Mucosa of descending colon (tissue), 3 donors: Measurements from ENCODE around the gene NPIPB12. TPM values are rescaled to one million over a fixed set of nuclear protein-coding genes. Genes with fewer than 3 reads are reported as not detected.
"Not testable (repeated sequence)": the region's sequence is repeated elsewhere in the genome, so short reads cannot be mapped to it uniquely, and the experiment has no call there.

ENCODE experiments used
- ATAC-seq: fragments of 200-7000 bp; cut with Tn5 transposase; one replicate; pipeline ENCODE4 v1.9.1; 2020; ENCODE audit warnings: mild to moderate bottlenecking, moderate library complexity
- DNase-seq, 3 donors: peaks; one replicate each; pipeline ENCODE4 v3.0.0-alpha.2; 2020
- H3K36me3 ChIP-seq: fragments of 200-600 bp; one replicate; pipeline ENCODE4 v1.8.0; 2021; ENCODE audit warnings: low read depth, mild to moderate bottlenecking
- H3K4me1 ChIP-seq: fragments of 200-600 bp; one replicate; pipeline ENCODE4 v1.8.0; 2021; ENCODE audit warnings: low read depth, mild to moderate bottlenecking
- H3K4me3 ChIP-seq: fragments of 200-600 bp; one replicate; pipeline ENCODE4 v1.8.0; 2021; ENCODE audit warnings: mild to moderate bottlenecking
- H3K9me3 ChIP-seq: fragments of 200-600 bp; one replicate; pipeline ENCODE4 v1.8.0; 2021; ENCODE audit warnings: mild to moderate bottlenecking
- intact Hi-C, 2 donors: fragments of 100-400 bp; cut with DNase I in 1 of 2; cut with micrococcal nuclease in 1 of 2; formaldehyde crosslinking; loops; one replicate each; pipeline versions ENCODE4 v1.11.0 to v1.11.1; 2022; cut with DNase I, micrococcal nuclease
- long read RNA-seq, 2 donors: library from polyadenylated mRNA; unstranded; transcript quantifications; one replicate each; pipeline ENCODE4 v2.0.0, GENCODE V29; 2019 to 2021
- total RNA-seq, 3 donors: library from RNA; stranded (reverse); fragmentation: NEBNext Ultra II Directional in 2 of 3; extraction: Animal tissue kit (Norgen Biotek cat#: 25700) in 2 of 3; gene quantifications; one replicate each; pipeline versions ENCODE4 v1.2.1 to v1.2.4, GENCODE V29; 2021 to 2023
- donor health status: DM: no; HTN: no; CAD: no; lungs with moderate emphysema.
- donor health status: DM: no; HTN: no; CAD: no.
- donor health status: DM: no; HTN: yes; CAD: no.

NPIPB12 gene
- total RNA-seq: 100 to 1,000 TPM in 2 of 3 donors, 10 to 100 TPM in 1; 56.8 to 107 (median 103) TPM
- long read RNA-seq, donor 1, partial matches to known transcripts: 0 of 1 reads
- long read RNA-seq, donor 1, other reads (novel, unspliced or antisense): 1 of 1 reads
- long read RNA-seq, donor 2: 0 reads

GRCh38 chr16:29506308-29506707 is at the start of gene NPIPB12:
Gene NPIPB12, minus strand, starts transcription at chr16:29506408.
- H3K4me1 ChIP-seq, H3K4me3 ChIP-seq, intact Hi-C loops, ATAC-seq, H3K36me3 ChIP-seq, DNase-seq, H3K9me3 ChIP-seq: not testable (repeated sequence)

DNA sequence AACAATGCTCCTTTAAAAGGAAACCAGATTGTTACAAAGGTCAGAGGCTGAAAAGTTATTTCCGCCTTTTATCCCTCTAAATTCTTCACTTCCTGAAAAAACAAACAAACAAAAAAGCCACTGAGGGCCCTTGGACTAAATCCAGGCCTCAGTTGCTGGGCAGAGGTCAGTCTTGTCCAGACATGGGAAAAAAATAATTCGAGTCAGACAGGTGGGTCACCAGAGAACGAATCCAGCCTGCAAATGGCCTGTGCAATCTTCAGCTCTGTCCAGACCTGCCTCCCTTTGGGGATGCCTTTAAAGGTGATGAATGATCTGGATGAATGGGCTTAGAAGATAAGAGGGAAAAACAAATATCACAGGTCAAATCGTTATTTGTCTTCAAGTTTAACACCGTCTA is 15.3 kb upstream of the NPIPB12 start:
- H3K9me3 ChIP-seq, intact Hi-C loops, DNase-seq, ATAC-seq, H3K36me3 ChIP-seq, H3K4me1 ChIP-seq, H3K4me3 ChIP-seq: not testable (repeated sequence)

- intact Hi-C loops, ATAC-seq, H3K4me1 ChIP-seq, H3K4me3 ChIP-seq, H3K9me3 ChIP-seq, H3K36me3 ChIP-seq: not testable (repeated sequence)
- DNase-seq: peak in 2 of 3 donors; percentile 24 to 55
Observed at GRCh38 chr16:29482276-29482675, 23.9 kb downstream of the NPIPB12 start.

DNA sequence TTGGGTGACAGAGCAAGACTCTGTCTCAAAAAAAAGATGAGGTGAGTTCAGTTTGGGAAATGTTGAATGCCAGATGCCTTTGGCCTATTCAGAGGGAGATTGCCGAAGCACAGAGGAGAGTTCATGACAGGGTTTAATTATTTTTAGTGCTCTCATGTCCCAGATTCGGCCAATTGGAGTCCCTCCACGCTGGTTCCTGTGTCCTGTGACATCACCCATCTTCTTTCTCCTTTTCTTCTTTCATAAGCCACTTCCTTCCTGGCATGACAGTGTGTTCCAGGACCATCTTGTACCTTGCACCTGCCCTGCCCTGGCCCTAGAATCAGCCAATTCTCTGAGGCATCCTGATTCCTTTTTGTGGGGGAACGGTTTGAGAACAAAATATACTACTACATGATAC is 34.1 kb downstream of the NPIPB12 start:
- peak; percentile 27 for ATAC-seq
- DNase-seq, intact Hi-C loops, H3K4me3 ChIP-seq, H3K4me1 ChIP-seq, H3K36me3 ChIP-seq, H3K9me3 ChIP-seq: not testable (repeated sequence)

DNA sequence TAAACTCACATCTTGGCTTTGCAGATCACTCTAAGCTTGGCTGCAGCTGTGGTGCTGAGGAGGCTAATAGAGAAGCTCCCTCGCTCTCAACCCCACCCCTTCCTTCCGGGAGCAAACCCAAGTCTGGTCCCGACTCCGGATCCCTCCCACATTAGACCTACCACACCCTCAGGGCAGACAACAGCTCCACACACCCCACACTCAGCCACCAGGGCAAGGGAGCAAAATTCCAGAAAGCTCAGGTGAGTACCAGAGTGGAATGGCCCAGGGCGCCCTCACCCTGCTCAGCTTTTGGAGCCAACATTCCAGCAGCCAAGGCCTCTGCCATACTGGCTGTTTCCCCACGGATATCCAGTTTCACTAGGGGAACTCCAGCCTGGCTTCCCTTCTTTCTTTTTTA is 36.5 kb downstream of the NPIPB12 start:
- H3K36me3 ChIP-seq, H3K9me3 ChIP-seq, intact Hi-C loops, H3K4me3 ChIP-seq, H3K4me1 ChIP-seq: not testable (repeated sequence)
- ATAC-seq: peak; percentile 77
- DNase-seq: peak; percentile 68 to 83 (median 80)

DNA sequence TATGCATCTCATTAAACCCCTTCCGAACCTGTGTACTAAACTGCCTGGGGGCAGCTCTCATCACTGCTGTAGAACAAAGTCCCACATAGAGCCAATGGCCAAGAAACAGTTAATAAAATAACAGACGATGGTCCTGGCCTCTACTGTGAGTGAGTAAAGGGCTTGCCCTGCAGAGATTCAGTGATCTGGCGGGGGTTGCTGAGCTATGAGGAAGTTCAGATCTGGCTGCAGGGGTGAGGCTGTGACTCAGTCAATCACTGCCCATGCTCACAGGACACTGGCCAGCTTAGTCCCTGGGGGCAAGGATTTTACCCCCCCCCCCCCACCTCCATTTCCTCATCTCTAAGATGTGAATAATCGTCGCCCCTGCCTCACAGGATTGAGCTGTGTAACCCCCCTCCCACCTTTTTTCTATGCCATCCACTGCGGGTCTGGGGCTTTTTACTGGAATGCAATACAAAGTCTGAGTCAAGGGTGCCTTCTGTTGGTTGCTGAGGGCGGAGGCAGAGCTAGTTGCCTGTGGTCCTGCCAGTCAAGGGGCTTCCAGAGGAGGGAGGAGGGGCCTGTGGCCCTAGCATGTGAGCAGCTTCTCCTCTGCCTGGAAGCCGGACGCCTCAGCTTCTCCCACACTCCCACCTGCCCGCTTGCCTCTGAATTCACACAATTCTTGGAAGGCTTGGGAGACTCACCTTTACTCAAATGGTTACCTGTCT is 38.4 kb downstream of the NPIPB12 start:
- ATAC-seq: peak; percentile 66
- H3K36me3 ChIP-seq: not testable (repeated sequence)

DNA sequence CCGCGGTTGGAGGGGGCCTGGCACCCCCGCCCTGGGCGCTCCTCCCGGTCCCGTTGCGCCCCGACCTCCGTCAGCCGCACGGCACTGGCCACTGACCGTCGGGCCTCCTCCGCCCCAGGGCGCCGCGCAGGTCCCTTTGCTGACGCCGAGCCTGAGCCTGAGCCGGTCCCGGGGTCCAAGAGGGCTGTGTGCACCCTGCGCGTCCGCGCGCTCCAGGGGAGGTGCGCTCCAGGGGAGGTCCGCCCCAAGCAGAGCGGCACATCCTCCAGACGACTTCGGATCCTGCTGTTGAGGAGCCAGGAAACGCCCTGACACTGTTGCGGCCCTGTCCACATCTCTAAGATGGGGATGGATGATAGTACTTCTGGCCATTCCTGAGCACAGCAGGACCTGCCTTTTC is 39.3 kb downstream of the NPIPB12 start:
- H3K4me1 ChIP-seq, DNase-seq, H3K9me3 ChIP-seq, intact Hi-C loops, H3K36me3 ChIP-seq, H3K4me3 ChIP-seq: not testable (repeated sequence)
- peak; percentile 54 for ATAC-seq

More for the DNA sequence above, 38.4 kb downstream of the NPIPB12 start:
- H3K4me3 ChIP-seq, H3K4me1 ChIP-seq, intact Hi-C loops, H3K9me3 ChIP-seq, DNase-seq: not testable (repeated sequence)

DNA sequence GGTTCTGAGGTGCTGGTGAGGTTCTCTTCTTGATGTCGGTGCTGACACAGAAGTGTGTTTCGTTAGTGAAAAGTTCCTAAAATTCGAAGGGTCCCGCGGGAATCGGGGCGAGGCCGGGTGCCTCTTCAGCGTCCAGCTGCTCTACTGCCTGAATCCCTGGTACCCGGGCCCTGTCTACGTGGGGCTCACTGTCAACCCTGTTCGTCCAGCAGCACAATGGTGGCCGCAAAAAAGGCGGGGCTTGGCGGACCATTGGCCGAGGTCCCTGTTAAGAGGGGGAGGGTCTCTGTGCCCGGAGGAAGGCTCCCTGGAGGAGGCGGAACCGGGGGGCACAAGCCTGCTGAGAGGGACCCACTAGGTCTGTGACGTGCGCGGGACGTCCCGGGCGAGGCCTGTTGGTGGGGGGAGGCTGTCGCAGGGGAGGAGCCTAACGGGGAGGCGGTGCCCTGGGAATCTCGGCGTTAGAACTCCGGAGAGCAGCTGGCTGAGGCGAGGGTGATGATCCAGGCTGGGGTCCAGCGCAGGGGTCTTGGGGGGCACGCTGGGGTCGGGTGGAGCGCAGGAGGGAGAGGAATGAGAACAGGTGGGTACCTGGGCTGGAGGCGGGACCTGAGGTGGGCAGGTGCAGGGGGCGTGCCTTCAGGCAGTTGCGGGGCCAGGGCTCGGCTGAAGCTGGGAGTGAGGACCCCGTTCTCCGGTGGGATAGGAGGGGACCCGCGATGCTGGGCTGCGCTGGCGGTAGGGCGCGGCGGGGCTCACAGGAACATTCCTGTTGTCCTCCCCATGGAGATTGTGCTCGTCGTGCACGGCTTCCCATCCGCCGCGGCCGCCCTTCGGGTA is 40.0 kb downstream of the NPIPB12 start:
- ATAC-seq: peak; percentile 66
- intact Hi-C loops, DNase-seq, H3K4me1 ChIP-seq, H3K9me3 ChIP-seq, H3K4me3 ChIP-seq, H3K36me3 ChIP-seq: not testable (repeated sequence)

GRCh38 chr16:29460647-29461030 is 45.6 kb downstream of the NPIPB12 start:
- intact Hi-C loops, H3K4me3 ChIP-seq, H3K9me3 ChIP-seq, H3K36me3 ChIP-seq, DNase-seq, H3K4me1 ChIP-seq: not testable (repeated sequence)
- peak; percentile 5 for ATAC-seq

GRCh38 chr16:29459706-29460646 is 46.2 kb downstream of the NPIPB12 start, which contains the start of gene SULT1A4:
Gene SULT1A4, plus strand, starts transcription at chr16:29459913. Its CDS starts 1,473 bp downstream, at chr16:29461386.
- peak; percentile 79 for ATAC-seq
- H3K9me3 ChIP-seq, DNase-seq, H3K4me3 ChIP-seq, H3K4me1 ChIP-seq, H3K36me3 ChIP-seq, intact Hi-C loops: not testable (repeated sequence)

DNA sequence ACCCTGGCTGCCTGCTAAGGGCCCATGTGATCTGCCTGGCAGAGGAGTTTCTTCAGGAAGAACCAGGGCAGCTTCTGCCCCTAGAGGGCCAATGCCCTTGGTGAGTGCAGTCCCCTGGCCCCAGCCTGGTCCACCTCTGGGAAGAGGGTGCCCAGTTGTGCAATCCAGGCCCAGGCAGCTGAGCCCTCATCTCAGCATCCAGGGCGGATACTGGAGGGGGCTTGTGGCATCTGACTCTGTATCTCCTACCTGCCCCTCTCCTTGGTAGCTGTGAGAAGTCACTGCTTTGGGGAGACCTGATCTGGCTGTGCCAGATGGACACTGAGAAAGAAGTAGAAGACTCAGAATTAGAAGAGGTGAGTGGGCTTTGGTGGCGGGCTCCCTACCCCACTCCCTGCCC is 48.5 kb downstream of the NPIPB12 start:
- H3K9me3 ChIP-seq, intact Hi-C loops, H3K36me3 ChIP-seq, ATAC-seq, H3K4me3 ChIP-seq, H3K4me1 ChIP-seq: not testable (repeated sequence)
- DNase-seq: peak in 1 of 3 donors; percentile 21

DNA sequence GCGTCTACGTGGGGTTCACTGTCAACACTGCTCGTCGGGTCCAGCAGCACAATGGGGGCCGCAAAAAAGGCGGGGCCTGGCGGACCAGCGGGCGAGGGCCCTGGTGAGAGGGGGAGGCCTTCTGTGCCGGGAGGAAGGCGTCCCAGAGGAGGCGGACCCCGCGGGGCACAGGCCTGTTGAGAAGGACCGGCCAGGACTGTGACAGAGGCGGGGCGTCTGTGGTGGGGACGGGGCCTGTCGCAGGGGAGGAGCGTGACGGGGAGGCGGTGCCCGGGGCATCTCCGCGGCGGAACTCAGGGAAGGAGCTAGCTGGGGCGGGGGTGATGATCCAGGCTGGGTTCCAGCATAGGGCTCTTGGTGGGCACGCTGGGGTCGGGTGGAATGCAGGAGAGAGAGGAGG is 51.4 kb downstream of the NPIPB12 start:
- H3K4me3 ChIP-seq, DNase-seq, H3K36me3 ChIP-seq, H3K9me3 ChIP-seq, intact Hi-C loops, H3K4me1 ChIP-seq: not testable (repeated sequence)
- peak; percentile 80 for ATAC-seq

GRCh38 chr16:29454269-29454668 is 51.9 kb downstream of the NPIPB12 start, which contains the start of the genes BOLA2 and SLX1B:
Gene BOLA2, minus strand, starts transcription at chr16:29454351. Its CDS starts 98 bp downstream, at chr16:29454253.
Gene SLX1B, plus strand, starts transcription at chr16:29454533.
- DNase-seq, H3K4me1 ChIP-seq, H3K9me3 ChIP-seq, intact Hi-C loops, H3K4me3 ChIP-seq, H3K36me3 ChIP-seq: not testable (repeated sequence)
- ATAC-seq: peak; percentile 90
